Middle frontal gyrus (tissue), 1 donor: Measurements from ENCODE around the gene POC1B.

ENCODE experiments used
- DNase-seq: peaks from one replicate; pipeline ENCODE4 v3.0.0-alpha.2; 2015; ENCODE audit warnings: low spot score; ENCODE audit errors: extremely low spot score

The POC1B gene

GRCh38 chr12:89389755-89390661 is 135.8 kb downstream of the POC1B start:
- no peak for DNase-seq

- no peak for DNase-seq
These were observed 139.7 kb downstream of the POC1B start for GRCh38 chr12:89386138-89386537.

DNA sequence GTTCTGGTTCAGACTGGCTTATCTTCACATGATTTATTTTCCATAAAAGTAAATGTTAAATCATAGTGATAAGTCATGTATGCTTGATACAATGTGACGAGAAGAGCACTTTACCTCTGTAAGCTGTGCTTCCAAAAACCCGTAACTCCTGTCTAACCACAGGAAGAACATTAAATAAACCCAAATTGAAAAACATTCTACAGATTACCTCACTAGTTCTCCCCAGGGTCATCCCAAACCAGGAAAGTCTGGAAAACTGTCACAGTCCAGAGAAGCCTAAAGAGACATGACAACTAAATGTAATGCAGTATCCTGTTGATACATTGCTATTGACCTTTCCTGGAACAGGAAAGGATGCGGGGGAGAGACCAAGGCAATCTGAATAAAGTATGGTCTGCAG is 141.0 kb downstream of the POC1B start:
- DNase-seq = no peak

- peak; percentile 35 for DNase-seq
These were observed 141.6 kb downstream of the POC1B start for GRCh38 chr12:89384050-89384758.

DNA sequence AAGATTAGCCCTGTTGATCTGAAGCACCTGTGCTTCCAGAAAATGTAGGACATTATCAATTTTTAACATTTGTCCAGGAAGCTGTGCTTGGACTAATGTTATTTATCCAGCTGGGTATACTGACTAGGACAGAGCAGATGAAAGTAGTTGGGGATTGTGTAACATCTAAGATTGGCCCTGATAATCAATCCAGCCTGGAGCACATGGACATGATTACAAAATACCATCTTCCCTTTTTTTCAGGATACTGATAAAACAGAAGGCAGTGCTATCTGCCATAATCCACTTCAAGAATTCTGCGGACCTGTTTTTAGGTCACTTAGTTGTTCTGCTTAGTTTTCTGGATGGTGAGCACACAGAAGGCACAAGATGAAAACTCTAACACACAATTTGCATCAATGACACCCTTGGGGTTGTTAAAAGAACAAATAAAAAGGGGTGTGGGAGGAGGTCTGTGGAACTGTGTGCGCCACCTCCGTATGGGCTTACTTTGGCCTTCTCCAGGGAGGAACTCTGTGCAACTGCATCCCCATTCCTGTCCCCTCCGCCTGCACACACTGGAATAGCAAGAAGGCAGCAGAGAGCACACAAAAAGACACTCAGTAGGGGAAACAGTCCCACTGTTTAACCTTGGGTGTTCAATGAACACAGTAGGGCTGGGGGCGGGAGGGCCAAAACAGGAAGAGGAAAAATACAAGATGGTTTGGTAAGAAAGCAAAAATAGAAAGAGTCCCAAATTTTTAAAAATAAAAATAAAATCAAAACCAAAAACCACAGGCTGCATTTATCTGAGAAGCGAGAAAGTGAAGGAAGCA is 142.4 kb downstream of the POC1B start:
- no peak for DNase-seq

- no peak for DNase-seq
These were observed 143.5 kb downstream of the POC1B start for GRCh38 chr12:89382328-89382727.

- DNase-seq = no peak
These were observed 145.9 kb downstream of the POC1B start for GRCh38 chr12:89379839-89380467.

DNA sequence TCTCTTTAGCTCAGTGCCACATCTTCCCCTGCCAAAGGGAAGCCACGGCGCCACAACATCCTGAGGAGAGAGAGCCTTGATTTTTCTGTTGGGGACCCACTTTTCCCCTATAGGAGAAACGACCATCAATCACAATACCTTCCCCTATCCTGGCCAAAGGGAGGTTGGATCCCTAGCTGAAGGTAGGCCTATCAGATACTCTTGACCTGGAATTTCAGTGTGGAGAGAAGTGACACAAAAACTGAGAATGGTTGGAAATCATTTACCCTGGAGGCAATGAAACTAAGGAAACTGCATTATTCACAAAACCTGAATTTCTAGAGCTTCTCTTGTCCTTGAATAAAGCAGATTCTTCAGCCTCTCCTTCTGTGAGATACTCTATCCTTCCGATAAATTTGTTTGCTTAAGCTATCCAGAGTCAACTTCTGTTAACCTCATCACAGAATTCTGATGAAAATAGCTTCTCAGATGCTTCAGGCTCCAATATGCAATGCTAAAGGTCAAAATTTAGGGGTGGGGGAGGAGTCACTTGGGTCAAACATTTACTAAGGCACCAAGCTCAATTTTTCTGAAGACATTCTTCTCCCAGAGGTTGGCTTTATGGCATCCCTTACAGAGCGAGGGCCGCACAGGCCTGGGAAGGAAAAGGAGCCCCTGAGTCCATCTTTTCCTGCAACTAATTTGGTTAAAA is 146.6 kb downstream of the POC1B start:
- no peak for DNase-seq

DNA sequence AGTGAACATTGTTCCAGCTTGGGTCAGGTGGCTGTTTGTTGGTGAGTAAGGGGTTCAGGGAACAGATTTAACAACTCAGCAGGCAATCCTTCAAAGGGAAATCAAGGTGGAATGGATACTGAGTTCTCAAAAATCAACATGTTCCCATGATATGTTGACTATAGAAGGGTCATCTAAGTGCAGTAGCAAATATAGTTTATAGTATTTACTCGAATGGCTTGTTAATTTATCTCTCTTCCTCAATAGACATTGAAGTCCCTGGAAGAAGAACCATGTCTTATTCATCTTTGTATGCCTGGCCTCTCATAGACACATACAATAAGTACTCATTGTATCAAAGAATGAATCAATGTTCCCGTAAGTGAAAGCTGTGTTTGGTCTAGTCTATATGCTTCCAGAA is 149.0 kb downstream of the POC1B start:
- no peak for DNase-seq

GRCh38 chr12:89376202-89376529 is 149.7 kb downstream of the POC1B start:
- no peak for DNase-seq

GRCh38 chr12:89373763-89374572 is 151.9 kb downstream of the POC1B start:
- DNase-seq = no peak

DNA sequence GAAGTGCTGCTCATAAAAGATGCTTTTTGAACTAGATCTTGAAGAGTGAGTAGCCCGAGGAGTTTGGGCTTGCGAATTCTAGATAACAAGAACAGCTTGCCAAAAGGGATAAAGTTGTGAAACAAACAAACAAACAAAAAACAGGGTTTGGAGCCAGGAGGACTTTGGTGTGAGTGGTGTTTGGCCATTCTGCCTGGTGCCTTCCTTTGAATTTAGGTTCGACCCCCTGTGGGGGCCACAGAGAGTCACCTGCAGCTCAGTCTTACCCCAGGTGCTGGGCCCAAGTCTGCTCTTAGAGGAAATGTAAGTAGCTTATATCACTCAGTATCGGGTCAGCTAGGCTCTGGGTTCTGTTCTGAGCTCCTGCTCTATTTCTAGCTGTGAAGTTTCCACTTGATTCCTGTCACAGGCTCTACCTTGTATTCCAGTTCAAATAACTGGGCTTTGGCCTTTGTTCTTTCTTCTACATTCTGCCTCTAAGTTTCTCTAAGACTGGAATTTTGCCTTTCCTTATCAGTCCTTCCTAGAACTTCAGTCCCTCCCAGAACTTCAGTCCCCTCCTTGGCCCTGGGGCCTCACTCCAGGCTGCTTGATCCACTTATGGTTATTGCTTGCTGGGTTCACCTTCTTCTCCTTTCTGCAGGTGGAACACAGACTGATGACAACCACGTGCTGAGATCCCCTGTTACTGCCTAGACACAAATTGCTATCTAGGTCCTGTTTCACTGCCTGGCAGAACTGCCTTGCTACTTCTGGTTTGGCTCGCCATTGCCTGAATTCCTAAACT is 153.1 kb downstream of the POC1B start:
- no peak for DNase-seq

DNA sequence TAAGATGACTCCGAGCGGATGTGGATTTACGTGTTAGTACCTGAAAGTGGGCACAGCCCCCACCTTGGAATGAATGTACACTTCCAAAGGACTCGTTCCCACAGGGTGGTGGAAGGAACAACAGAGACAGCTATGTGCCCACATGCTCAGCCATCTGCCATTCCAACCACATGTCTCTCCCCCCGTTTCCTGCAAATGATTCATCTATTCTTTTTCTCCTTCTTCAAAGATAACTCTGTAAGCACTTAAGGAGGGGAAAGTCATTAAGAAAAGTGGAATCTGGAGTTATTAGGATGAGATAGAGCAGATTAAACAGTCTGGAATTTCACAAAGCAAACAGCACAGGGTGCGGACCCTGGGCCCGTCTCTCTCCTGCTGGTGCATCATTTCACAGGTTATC is 155.0 kb downstream of the POC1B start:
- no peak for DNase-seq

DNA sequence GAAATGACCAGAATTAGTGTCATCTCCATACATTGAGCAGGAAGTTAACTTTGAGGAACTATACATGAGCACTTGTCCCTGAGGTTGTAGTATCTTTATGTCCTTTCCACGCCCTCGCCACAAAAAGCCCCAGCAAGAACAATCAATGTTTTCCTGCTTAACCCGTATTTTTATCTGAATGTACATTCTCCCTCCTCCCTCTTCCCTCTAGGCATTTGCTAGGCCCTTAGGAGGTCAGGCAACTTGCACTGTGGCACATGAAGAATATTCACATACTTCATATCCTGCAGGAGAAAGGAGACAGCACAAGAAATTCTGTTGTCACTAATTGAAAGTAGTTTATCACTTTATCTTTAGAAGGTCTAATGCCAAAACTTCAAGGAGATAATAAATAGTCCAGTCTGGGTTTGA is 155.4 kb downstream of the POC1B start:
- no peak for DNase-seq
